Mesenteric fat pad (tissue), 1 donor: ENCODE results near the gene GCSAML. TPM values are rescaled to one million over a fixed set of nuclear protein-coding genes. Genes with fewer than 3 reads are reported as not detected.
"Not testable (repeated sequence)": the region's sequence is repeated elsewhere in the genome, so short reads cannot be mapped to it uniquely, and the experiment has no call there.

ENCODE experiments used
- DNase-seq: peaks from one replicate; pipeline ENCODE4 v3.0.0-alpha.2; 2020; ENCODE audit warnings: low spot score
- long read RNA-seq: library from polyadenylated mRNA; unstranded; transcript quantifications from one replicate; pipeline ENCODE4 v2.0.0, GENCODE V29; 2020
- total RNA-seq: library from RNA; stranded (reverse); fragmentation: NEBNext Ultra II Directional; extraction: Animal tissue kit (Norgen Biotek cat#: 25700); gene quantifications from one replicate; pipeline ENCODE4 v1.2.1, GENCODE V29; 2021
- donor health status: DM: yes; HTN: yes; CAD: no.

The GCSAML gene
- 0.51 TPM for total RNA-seq
- long read RNA-seq, result 0 reads

DNA sequence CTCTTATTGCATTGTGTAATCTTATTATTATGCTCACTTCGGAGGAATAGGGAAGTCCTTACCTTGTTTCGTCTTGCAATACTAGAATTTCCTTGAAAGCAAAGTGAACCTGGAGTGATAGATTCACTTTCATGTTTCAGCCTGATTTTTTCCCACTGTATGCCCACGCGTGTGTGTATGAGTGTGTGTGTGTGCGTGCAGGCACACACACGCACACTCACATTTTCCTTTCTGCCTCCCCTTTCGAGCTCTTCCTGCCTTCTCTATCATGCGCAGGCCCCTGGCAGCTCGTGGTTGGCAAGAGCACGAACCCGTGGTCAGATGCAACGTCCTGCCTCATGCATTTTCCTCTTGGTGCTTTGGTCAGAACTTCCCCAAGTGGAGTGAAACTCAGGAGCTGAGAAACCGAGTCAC, at the start of gene GCSAML:
Gene GCSAML, plus strand, starts transcription at position 366 of the 414 bp plus-strand sequence. CDS start 58 bp downstream, outside the sequence.
- no peak for DNase-seq

- DNase-seq, result no peak
Observed at GRCh38 chr1:247500865-247501264, 48.1 kb upstream of the GCSAML start.

DNA sequence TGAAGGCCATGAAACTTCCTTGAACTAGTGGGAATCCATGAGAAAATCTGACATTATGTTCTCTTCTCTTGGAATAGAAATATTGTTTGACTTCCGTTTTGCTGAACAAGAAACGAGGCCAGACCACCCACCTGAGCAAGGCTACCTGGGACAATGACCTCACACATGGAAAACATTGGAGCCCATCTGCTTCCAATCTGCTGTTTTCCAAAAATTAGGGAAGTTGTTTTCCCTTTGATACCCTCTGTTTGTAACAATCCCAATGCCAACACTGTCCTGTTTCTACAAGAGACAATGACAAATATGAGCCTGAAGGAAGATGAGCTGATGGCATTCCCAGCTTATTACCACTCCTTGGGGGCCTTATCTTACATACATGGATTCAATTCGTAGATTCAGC, 42.1 kb upstream of the GCSAML start:
- DNase-seq, result no peak

- no peak for DNase-seq
Observed at GRCh38 chr1:247517795-247518612, 30.9 kb upstream of the GCSAML start.

- DNase-seq, result no peak
Observed at GRCh38 chr1:247518613-247518891, 30.4 kb upstream of the GCSAML start.

DNA sequence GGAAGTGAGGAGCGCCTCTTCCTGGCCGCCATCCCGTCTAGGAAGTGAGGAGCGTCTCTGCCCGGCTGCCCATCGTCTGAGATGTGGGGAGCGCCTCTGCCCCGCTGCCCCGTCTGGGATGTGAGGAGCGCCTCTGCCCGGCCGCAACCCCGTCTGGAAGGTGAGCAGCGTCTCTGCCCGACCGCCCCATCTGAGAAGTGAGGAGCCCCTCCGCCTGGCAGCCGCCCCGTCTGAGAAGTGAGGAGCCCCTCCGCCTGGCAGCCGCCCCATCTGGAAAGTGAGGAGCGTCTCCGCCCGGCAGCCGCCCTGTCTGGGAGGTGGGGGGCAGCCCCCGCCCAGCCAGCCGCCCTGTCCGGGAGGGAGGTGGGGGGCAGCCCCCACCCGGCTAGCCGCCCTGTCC, 27.0 kb upstream of the GCSAML start:
- not testable (repeated sequence) for DNase-seq

GRCh38 chr1:247528812-247529474, 20.0 kb upstream of the GCSAML start:
- no peak for DNase-seq

GRCh38 chr1:247529771-247530355, 19.1 kb upstream of the GCSAML start:
- DNase-seq, result no peak

- no peak for DNase-seq
Observed at GRCh38 chr1:247530785-247531184, 18.1 kb upstream of the GCSAML start.

- no peak for DNase-seq
Observed at GRCh38 chr1:247531937-247532336, 17.0 kb upstream of the GCSAML start.

DNA sequence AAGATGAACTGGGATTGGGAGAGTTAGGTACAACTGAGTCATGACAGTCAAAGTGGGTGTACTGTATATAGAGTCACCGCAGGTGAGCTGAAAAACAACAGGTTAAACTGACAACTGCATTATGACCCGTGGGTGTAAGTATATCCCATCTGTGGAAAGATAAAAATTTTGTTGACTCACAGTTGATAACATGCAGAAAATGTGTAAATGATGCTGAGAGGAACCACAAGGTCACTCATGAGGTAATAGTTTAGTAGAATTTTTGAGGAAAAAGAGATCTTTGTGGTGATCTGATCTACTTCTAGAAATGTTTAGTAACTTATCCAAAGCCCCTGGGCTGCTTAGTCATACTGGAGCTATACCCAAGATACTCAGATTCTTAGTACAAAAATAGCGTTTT, 13.5 kb upstream of the GCSAML start:
- no peak for DNase-seq

DNA sequence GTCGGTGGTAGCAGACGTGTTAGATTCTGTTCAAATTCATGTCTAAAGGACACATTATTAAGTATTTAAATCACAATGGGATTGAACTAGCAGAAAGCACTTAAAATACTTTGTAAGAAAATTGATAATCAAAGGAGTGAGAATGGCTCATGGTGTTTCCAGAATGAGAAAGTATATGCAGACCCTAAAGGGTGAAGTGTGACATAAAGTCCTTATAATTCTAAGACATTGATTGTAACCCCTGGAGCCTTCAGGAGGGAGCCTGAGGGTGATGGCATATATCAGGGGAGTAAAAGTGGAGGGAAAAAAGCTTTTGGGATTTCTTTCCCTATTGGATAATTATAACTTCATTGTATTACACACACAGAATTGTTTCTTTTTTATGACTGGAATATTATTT, 12.6 kb upstream of the GCSAML start, which contains the start of gene OR2C3:
Gene OR2C3, minus strand, starts transcription at position 101 of the 400 bp plus-strand sequence. CDS start 3,929 bp downstream, outside the sequence.
- no peak for DNase-seq

- DNase-seq, result no peak
Observed at GRCh38 chr1:247538561-247538960, 10.4 kb upstream of the GCSAML start.

DNA sequence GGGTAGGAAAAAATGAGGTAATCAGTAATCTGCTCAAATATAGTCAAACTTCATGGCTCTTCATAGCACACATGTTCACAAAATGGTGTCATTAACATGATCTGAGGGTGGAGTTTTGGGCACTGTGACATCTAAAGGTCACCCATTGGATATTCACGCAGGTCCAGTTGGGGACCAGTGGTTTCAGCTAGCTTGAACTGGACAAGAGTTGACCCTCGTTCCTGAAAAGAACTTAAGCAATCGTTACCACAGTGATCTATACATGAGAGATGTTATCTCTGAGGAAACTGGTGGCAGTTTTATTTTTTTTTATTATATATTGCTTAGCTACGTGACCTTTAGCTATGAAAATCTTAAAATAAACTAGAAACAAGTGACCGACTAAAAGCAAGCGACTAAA, 9.7 kb upstream of the GCSAML start:
- no peak for DNase-seq

DNA sequence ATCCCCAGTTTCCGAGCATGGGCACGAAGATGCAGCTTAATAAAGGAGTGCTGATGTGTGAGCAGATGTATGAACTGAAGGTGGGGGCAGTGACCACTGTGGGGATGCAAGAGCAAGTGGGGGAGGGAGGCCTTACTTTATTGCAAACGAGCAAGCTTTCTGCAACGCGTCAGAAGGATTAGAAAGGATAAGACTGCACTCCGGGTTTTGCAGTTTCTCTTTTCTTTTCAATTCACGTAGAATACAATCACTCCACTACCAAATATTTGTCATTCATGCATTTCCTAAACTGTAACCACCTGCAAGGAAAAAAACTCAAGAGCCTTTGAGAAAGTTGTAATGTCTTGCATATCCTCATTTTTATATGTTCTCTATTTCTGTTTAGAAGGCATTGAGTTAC, 8.4 kb upstream of the GCSAML start:
- DNase-seq, result no peak

DNA sequence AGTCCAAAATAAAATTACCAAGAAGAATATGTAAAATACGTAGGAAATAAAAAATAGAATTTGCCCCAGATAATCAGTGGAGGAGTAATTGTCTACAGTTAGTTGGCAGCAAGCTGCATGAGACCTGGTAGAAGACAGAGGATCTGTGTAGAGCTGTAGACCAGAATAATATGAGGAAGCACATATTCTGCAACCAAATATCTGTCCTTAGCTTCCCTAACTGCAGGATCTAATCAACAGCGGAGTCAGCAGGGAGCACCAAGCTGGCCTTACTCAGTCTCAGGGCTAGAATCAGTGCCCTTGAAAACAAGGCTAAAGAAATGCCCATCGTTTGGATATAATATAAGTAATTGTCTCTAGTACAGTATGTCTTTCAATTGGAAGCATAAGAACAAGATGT, 6.1 kb upstream of the GCSAML start:
- no peak for DNase-seq

GRCh38 chr1:247548092-247548491, 842 bp upstream of the GCSAML start:
- no peak for DNase-seq

GRCh38 chr1:247551721-247552120, 2.8 kb downstream of the GCSAML start:
- no peak for DNase-seq

- no peak for DNase-seq
Observed at GRCh38 chr1:247552231-247552630, 3.3 kb downstream of the GCSAML start.

DNA sequence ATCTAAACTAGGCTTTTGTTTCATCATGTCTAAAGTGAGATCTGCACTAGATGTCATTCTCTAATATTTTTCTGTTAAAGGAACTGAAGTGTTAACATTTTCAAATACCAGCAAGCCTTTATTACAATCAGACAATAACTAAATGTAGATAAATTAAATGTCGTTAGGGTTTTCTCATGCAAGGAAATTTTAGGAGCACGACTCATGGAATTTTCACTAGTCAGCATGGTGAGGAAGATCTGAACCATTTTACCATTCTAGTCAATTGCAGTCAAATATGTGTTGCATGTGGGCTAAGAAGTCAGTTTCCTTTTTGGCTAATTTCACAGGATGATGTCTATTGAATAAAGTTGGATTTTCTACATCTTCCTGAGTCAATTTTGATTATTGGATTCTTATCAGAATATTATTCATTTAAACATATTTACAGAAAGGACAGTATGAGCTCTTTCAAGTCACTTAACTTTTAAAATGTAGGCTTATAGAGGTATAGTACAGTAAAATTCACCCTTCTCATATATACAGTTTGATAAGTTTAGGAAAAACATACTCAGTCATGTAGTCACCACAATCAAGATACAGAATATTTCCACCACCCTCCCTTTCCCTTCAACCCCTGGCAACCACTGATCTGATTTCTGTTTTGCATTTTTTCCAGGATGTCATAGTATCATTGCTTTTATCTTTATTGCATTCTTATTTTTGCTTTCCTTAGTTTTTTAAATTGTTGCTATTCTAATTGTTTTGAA, 9.2 kb downstream of the GCSAML start:
- DNase-seq, result no peak

- DNase-seq, result no peak
Observed at GRCh38 chr1:247561711-247562110, 12.8 kb downstream of the GCSAML start.

GRCh38 chr1:247562198-247562597, 13.3 kb downstream of the GCSAML start:
- no peak for DNase-seq
